CD14-positive monocyte (primary cell): ENCODE data around the gene MINDY3. TPM values are rescaled to one million over a fixed set of nuclear protein-coding genes. Genes with fewer than 3 reads are reported as not detected.

ENCODE experiments used
- DNase-seq, 3 donors: peaks; one replicate each; pipeline ENCODE4 v3.0.0-alpha.2; 2011 to 2022
- H2AFZ ChIP-seq: 2 replicates; pipeline ENCODE4 v1.6.0; 2012; ENCODE audit warnings: mild to moderate bottlenecking, low read depth, low read length, inconsistent platforms; ENCODE audit not compliant: insufficient read depth, poor library complexity, severe bottlenecking
- H3K27ac ChIP-seq, 2 donors: 1 replicate in 1 of 2; 2 replicates in 1 of 2; pipeline ENCODE4 v1.5.1; 2012 to 2013; ENCODE audit warnings: low read length in 2 of 2, control low read depth in 1 of 2, inconsistent platforms in 1 of 2, low read depth in 1 of 2, mild to moderate bottlenecking in 1 of 2
- H3K27me3 ChIP-seq, 2 donors: one replicate each; pipeline versions ENCODE4 v1.6.0 to v1.6.1; 2011 to 2013; ENCODE audit warnings: low read length in 2 of 2; ENCODE audit not compliant: control insufficient read depth in 2 of 2, insufficient read depth in 2 of 2
- H3K36me3 ChIP-seq, 2 donors: replicated peaks in 1 of 2; 1 replicate in 1 of 2; 2 replicates in 1 of 2; pipeline versions ENCODE4 v1.5.1 to v1.6.1; 2012 to 2013; ENCODE audit warnings: low read length in 2 of 2, control low read depth in 1 of 2, inconsistent platforms in 1 of 2, mild to moderate bottlenecking in 1 of 2; ENCODE audit not compliant: insufficient read depth in 2 of 2, control insufficient read depth in 1 of 2
- H3K4me1 ChIP-seq, 2 donors: 1 replicate in 1 of 2; 2 replicates in 1 of 2; pipeline versions ENCODE4 v1.5.1 to v1.6.1; 2012 to 2013; ENCODE audit warnings: low read length in 2 of 2, control low read depth in 1 of 2, inconsistent platforms in 1 of 2, mild to moderate bottlenecking in 1 of 2, moderate library complexity in 1 of 2; ENCODE audit not compliant: insufficient read depth in 2 of 2, control insufficient read depth in 1 of 2
- H3K4me2 ChIP-seq: replicated peaks from 2 replicates; pipeline ENCODE3; 2012; ENCODE audit warnings: low read length, moderate library complexity, mild to moderate bottlenecking; ENCODE audit not compliant: poor library complexity, severe bottlenecking; ENCODE audit errors: extremely low read depth
- H3K4me3 ChIP-seq, 3 experiments: fragments of 200-600 bp in 1 of 3; sonication (generic) in 1 of 3; replicated peaks in 1 of 3; 1 replicate in 2 of 3; 2 replicates in 1 of 3; pipeline ENCODE4 v1.5.1; 2011 to 2013; ENCODE audit warnings: low read length in 3 of 3, mild to moderate bottlenecking in 3 of 3, control low read depth in 2 of 3, low read depth in 2 of 3, inconsistent platforms in 1 of 3, moderate library complexity in 1 of 3
- H3K79me2 ChIP-seq: 2 replicates; pipeline ENCODE4 v1.6.0; 2012; ENCODE audit warnings: mild to moderate bottlenecking, control low read depth, inconsistent platforms, low read length, moderate library complexity; ENCODE audit not compliant: insufficient read depth
- H3K9ac ChIP-seq: 2 replicates; pipeline ENCODE4 v1.6.0; 2017; ENCODE audit warnings: low read length, mild to moderate bottlenecking; ENCODE audit not compliant: insufficient read depth, poor library complexity, severe bottlenecking
- H3K9me3 ChIP-seq, 2 donors: replicated peaks in 1 of 2; 1 replicate in 1 of 2; 2 replicates in 1 of 2; pipeline versions ENCODE4 v1.5.1 to v1.6.1; 2012 to 2013; ENCODE audit warnings: low read length in 2 of 2, control low read depth in 1 of 2; ENCODE audit not compliant: control insufficient read depth in 1 of 2, insufficient read depth in 1 of 2
- H4K20me1 ChIP-seq: 2 replicates; pipeline ENCODE4 v1.6.0; 2012; ENCODE audit warnings: mild to moderate bottlenecking, low read length, control low read depth, moderate library complexity; ENCODE audit not compliant: insufficient read depth
- H3K27ac Mint-ChIP-seq, 7 donors: one replicate each; pipeline ENCODE4 v1.8.0; 2020; ENCODE audit warnings: mild to moderate bottlenecking in 7 of 7, mixed read lengths in 7 of 7, moderate library complexity in 6 of 7, inconsistent platforms in 2 of 7
- H3K27me3 Mint-ChIP-seq, 3 donors: one replicate each; pipeline ENCODE4 v1.8.0; 2021 to 2022; ENCODE audit warnings: low read depth in 3 of 3, mild to moderate bottlenecking in 3 of 3, mixed read lengths in 3 of 3, moderate library complexity in 3 of 3, inconsistent platforms in 1 of 3
- H3K36me3 Mint-ChIP-seq, 2 donors: one replicate each; pipeline ENCODE4 v1.8.0; 2020; ENCODE audit warnings: mixed read lengths in 2 of 2, inconsistent platforms in 1 of 2, mild to moderate bottlenecking in 1 of 2
- H3K4me1 Mint-ChIP-seq: one replicate; pipeline ENCODE4 v1.8.0; 2020; ENCODE audit warnings: mild to moderate bottlenecking, mixed read lengths
- H3K4me3 Mint-ChIP-seq, 2 donors: one replicate each; pipeline ENCODE4 v1.8.0; 2020; ENCODE audit warnings: mild to moderate bottlenecking in 2 of 2, mixed read lengths in 2 of 2, moderate library complexity in 1 of 2
- H3K9me3 Mint-ChIP-seq, 7 donors: one replicate each; pipeline ENCODE4 v1.8.0; 2020 to 2022; ENCODE audit warnings: mixed read lengths in 7 of 7, mild to moderate bottlenecking in 6 of 7, moderate library complexity in 6 of 7, inconsistent platforms in 2 of 7
- WGBS: methylation state at CpG from one replicate; pipeline ENCODE4 v1.1.5; 2013; ENCODE audit warnings: missing lambda C conversion rate; ENCODE audit not compliant: insufficient coverage; 5-methylcytosine and 5-hydroxymethylcytosine counted together
- intact Hi-C, 2 donors: fragments of 100-400 bp; cut with micrococcal nuclease; formaldehyde crosslinking; loops; one replicate each; pipeline versions ENCODE4 v1.15.0 to v1.15.1; 2023
- polyA plus RNA-seq, 3 donors: library from polyadenylated mRNA; depleted of rRNA in 1 of 3; unstranded in 2 of 3; stranded (reverse) in 1 of 3; fragments of 300-500 nt in 2 of 3; fragments of >200 nt in 1 of 3; fragmentation: Illumina TruSeq in 2 of 3; gene quantifications; 1 replicate in 2 of 3; 2 replicates in 1 of 3; pipeline ENCODE4 v1.2.3, GENCODE V29; 2012 to 2021
- TF ChIP-seq, protein P1 (sequence below): fragments of 200-600 bp; IDR thresholded peaks from one replicate; pipeline ENCODE4 v1.8.0; 2022; ENCODE audit warnings: antibody characterized with exemption, mild to moderate bottlenecking

Gene MINDY3
- polyA plus RNA-seq, 3 donors: 2.4 to 14.8 (median 4.4) TPM

DNA sequence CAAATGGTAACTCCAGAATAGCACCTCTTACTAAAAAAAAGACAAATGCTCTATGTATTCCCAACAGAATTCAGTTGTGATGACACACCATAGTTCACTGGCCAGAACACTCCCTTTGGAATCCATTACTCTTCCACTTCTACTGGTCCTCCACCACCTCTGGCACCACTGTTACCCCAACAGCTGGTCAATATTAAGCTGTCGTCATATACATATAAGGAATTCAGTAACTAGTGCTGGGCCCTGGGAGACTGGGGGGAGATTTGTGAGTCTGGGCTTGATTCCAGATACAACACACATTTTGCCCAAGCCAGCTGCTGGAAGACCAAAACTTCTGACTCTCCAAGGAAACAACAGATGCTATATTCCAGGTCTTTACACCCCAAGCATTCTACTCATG is 114.6 kb downstream of the MINDY3 start:
- Histone ChIP-seq H3K79me2 (no peaks in the 10 kb centered on the region), H3K27me3 (no peaks in the 10 kb centered on the region), H3K4me1 (no peaks in the 10 kb centered on the region), H3K4me3 (no peak overlapping the region), H2AFZ (no peak overlapping the region), H3K36me3 (no peaks in the 10 kb centered on the region), H3K9me3 (no peaks in the 10 kb centered on the region), H3K27ac (no peak overlapping the region), H4K20me1 (no peaks in the 10 kb centered on the region), H3K9ac (no peak overlapping the region), H3K4me2 (no peak overlapping the region)
- Mint-ChIP-seq H3K4me3 (no peak overlapping the region), H3K27ac (no peak overlapping the region), H3K27me3 (peaks cover 0 to 11% (median 11%) of the 10 kb centered on the region in 3 donors), H3K4me1 (no peaks in the 10 kb centered on the region), H3K9me3 (no peaks in the 10 kb centered on the region), H3K36me3 (no peaks in the 10 kb centered on the region)
- DNase-seq: no peak
- no CpG with 5 or more reads among the region's 1 CpG for WGBS
- intact Hi-C loops: no loop called here
- TF ChIP-seq, protein P1, sequence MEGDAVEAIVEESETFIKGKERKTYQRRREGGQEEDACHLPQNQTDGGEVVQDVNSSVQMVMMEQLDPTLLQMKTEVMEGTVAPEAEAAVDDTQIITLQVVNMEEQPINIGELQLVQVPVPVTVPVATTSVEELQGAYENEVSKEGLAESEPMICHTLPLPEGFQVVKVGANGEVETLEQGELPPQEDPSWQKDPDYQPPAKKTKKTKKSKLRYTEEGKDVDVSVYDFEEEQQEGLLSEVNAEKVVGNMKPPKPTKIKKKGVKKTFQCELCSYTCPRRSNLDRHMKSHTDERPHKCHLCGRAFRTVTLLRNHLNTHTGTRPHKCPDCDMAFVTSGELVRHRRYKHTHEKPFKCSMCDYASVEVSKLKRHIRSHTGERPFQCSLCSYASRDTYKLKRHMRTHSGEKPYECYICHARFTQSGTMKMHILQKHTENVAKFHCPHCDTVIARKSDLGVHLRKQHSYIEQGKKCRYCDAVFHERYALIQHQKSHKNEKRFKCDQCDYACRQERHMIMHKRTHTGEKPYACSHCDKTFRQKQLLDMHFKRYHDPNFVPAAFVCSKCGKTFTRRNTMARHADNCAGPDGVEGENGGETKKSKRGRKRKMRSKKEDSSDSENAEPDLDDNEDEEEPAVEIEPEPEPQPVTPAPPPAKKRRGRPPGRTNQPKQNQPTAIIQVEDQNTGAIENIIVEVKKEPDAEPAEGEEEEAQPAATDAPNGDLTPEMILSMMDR: no peak

GRCh38 chr10:15744217-15744865 is 116.0 kb downstream of the MINDY3 start:
- Histone ChIP-seq H3K4me3 (no peak overlapping the region), H3K27me3 (no peaks in the 10 kb centered on the region), H3K4me1 (no peaks in the 10 kb centered on the region), H3K27ac (no peak overlapping the region), H3K9me3 (no peaks in the 10 kb centered on the region), H3K79me2 (no peaks in the 10 kb centered on the region), H3K36me3 (no peaks in the 10 kb centered on the region), H3K4me2 (no peak overlapping the region), H3K9ac (no peak overlapping the region), H2AFZ (no peak overlapping the region), H4K20me1 (no peaks in the 10 kb centered on the region)
- Mint-ChIP-seq H3K27me3 (peaks cover 0 to 8% (median 7%) of the 10 kb centered on the region in 3 donors), H3K4me1 (no peaks in the 10 kb centered on the region), H3K36me3 (no peaks in the 10 kb centered on the region), H3K4me3 (peak overlapping the region in 1 of 2 donors; percentile 6), H3K9me3 (no peaks in the 10 kb centered on the region), H3K27ac (peak overlapping the region in 1 of 7 donors; percentile 11)
- TF ChIP-seq, protein P1: peak; percentile 61
- DNase-seq: peak in 2 of 3 donors; percentile 4 to 7
- WGBS: 59% methylated on average over 2 of the region's 7 CpGs
- intact Hi-C loops: no loop called here
